Thymus (tissue), 11 donors: ENCODE data around the gene COL4A2. TPM values are rescaled to one million over a fixed set of nuclear protein-coding genes. Genes with fewer than 3 reads are reported as not detected.

Source experiments
- DNase-seq, 9 donors: peaks; one replicate each; pipeline ENCODE4 v3.0.0-alpha.2; 2013; ENCODE audit warnings: low spot score in 9 of 9, low read depth in 6 of 9, missing footprints in 1 of 9
- H3K27ac ChIP-seq, 2 donors: one replicate each; pipeline ENCODE4 v1.5.1; 2013; ENCODE audit warnings: control low read depth in 1 of 2, low read depth in 1 of 2, low read length in 1 of 2, mild to moderate bottlenecking in 1 of 2, moderate library complexity in 1 of 2
- H3K27me3 ChIP-seq, 2 donors: one replicate each; pipeline ENCODE4 v1.5.1; 2013; ENCODE audit warnings: low read length in 1 of 2; ENCODE audit not compliant: control insufficient read depth in 2 of 2, insufficient read depth in 1 of 2
- H3K36me3 ChIP-seq, 2 donors: one replicate each; pipeline ENCODE4 v1.5.1; 2013; ENCODE audit warnings: low read length in 1 of 2, mild to moderate bottlenecking in 1 of 2, moderate library complexity in 1 of 2; ENCODE audit not compliant: control insufficient read depth in 2 of 2, insufficient read depth in 2 of 2
- H3K4me1 ChIP-seq, 2 donors: one replicate each; pipeline ENCODE4 v1.5.1; 2013; ENCODE audit warnings: low read length in 2 of 2; ENCODE audit not compliant: control insufficient read depth in 2 of 2, insufficient read depth in 2 of 2
- H3K4me3 ChIP-seq, 2 donors: one replicate each; pipeline ENCODE4 v1.5.1; 2013; ENCODE audit warnings: low read length in 2 of 2, control low read depth in 1 of 2, mild to moderate bottlenecking in 1 of 2
- H3K9me3 ChIP-seq, 2 donors: one replicate each; pipeline ENCODE4 v1.5.1; 2013; ENCODE audit warnings: low read length in 1 of 2, mild to moderate bottlenecking in 1 of 2; ENCODE audit not compliant: control insufficient read depth in 2 of 2, insufficient read depth in 1 of 2
- WGBS: extraction: QIAGEN DNeasy Blood & Tissue Kit; methylation state at CpG from one replicate; pipeline ENCODE4 v1.1.7; 2013; 5-methylcytosine and 5-hydroxymethylcytosine counted together
- polyA plus RNA-seq: library from polyadenylated mRNA; stranded (reverse); fragments of 200-250 nt; gene quantifications from one replicate; pipeline ENCODE4 v1.2.3, GENCODE V29; 2013
- total RNA-seq: library from RNA; stranded (reverse); fragments of 120-200 nt; gene quantifications from one replicate; pipeline ENCODE4 v1.2.4, GENCODE V29; 2013
- donor health status: healthy.

COL4A2 gene
- total and polyA plus RNA-seq, 2 donors: 47.2 to 63.1 TPM

- 86% methylated on average over 1 of the region's 1 CpG for WGBS
- no peaks in the 10 kb centered on the region for H3K4me1 ChIP-seq
- no peak overlapping the region for H3K4me3 ChIP-seq
- no peaks in the 10 kb centered on the region for H3K9me3 ChIP-seq
- H3K27me3 ChIP-seq: no peaks in the 10 kb centered on the region
- no peak for DNase-seq
- no peaks in the 10 kb centered on the region for H3K36me3 ChIP-seq
- H3K27ac ChIP-seq: no peak overlapping the region
These were observed 43.0 kb downstream of the COL4A2 start for GRCh38 chr13:110350049-110350448.

GRCh38 chr13:110350509-110350908, 43.4 kb downstream of the COL4A2 start:
- Histone ChIP-seq H3K36me3 (no peaks in the 10 kb centered on the region), H3K4me3 (no peak overlapping the region), H3K27ac (no peak overlapping the region), H3K9me3 (no peaks in the 10 kb centered on the region), H3K27me3 (no peaks in the 10 kb centered on the region), H3K4me1 (no peaks in the 10 kb centered on the region)
- WGBS: 78% methylated on average over 3 of the region's 3 CpGs
- no peak for DNase-seq

- Histone ChIP-seq H3K27ac (no peak overlapping the region), H3K27me3 (no peaks in the 10 kb centered on the region), H3K9me3 (no peaks in the 10 kb centered on the region), H3K4me1 (no peaks in the 10 kb centered on the region), H3K4me3 (no peak overlapping the region), H3K36me3 (no peaks in the 10 kb centered on the region)
- no peak for DNase-seq
- 96% methylated on average over 6 of the region's 6 CpGs for WGBS
These were observed 44.7 kb downstream of the COL4A2 start for GRCh38 chr13:110351636-110352420.

- DNase-seq: no peak
- H3K36me3 ChIP-seq: no peaks in the 10 kb centered on the region
- no peaks in the 10 kb centered on the region for H3K27me3 ChIP-seq
- H3K9me3 ChIP-seq: no peaks in the 10 kb centered on the region
- no peak overlapping the region for H3K27ac ChIP-seq
- no peak overlapping the region for H3K4me3 ChIP-seq
- no peaks in the 10 kb centered on the region for H3K4me1 ChIP-seq
- 83% methylated on average over 8 of the region's 8 CpGs for WGBS
These were observed 45.7 kb downstream of the COL4A2 start for GRCh38 chr13:110352735-110353134.

GRCh38 chr13:110353339-110353977, 46.4 kb downstream of the COL4A2 start:
- DNase-seq: no peak
- Histone ChIP-seq H3K9me3 (no peaks in the 10 kb centered on the region), H3K27me3 (no peaks in the 10 kb centered on the region), H3K36me3 (no peaks in the 10 kb centered on the region), H3K4me3 (no peak overlapping the region), H3K4me1 (no peaks in the 10 kb centered on the region), H3K27ac (no peak overlapping the region)
- 97% methylated on average over 13 of the region's 13 CpGs for WGBS

GRCh38 chr13:110354123-110354627, 47.1 kb downstream of the COL4A2 start:
- Histone ChIP-seq H3K36me3 (no peaks in the 10 kb centered on the region), H3K27ac (peak overlapping the region in 1 of 2 donors; percentile 37), H3K9me3 (no peaks in the 10 kb centered on the region), H3K27me3 (no peaks in the 10 kb centered on the region), H3K4me1 (no peaks in the 10 kb centered on the region), H3K4me3 (no peak overlapping the region)
- no peak for DNase-seq
- 90% methylated on average over 6 of the region's 6 CpGs for WGBS

GRCh38 chr13:110354715-110355473, 47.8 kb downstream of the COL4A2 start:
- 84% methylated on average over 5 of the region's 5 CpGs for WGBS
- Histone ChIP-seq H3K4me1 (no peaks in the 10 kb centered on the region), H3K27ac (peak overlapping the region in 1 of 2 donors; percentile 69), H3K36me3 (no peaks in the 10 kb centered on the region), H3K27me3 (no peaks in the 10 kb centered on the region), H3K4me3 (no peak overlapping the region), H3K9me3 (no peaks in the 10 kb centered on the region)
- no peak for DNase-seq

- Histone ChIP-seq H3K27ac (no peak overlapping the region), H3K27me3 (no peaks in the 10 kb centered on the region), H3K9me3 (no peaks in the 10 kb centered on the region), H3K4me1 (peaks cover 0 to 3% of the 10 kb centered on the region in 2 donors), H3K4me3 (no peak overlapping the region), H3K36me3 (no peaks in the 10 kb centered on the region)
- 82% methylated on average over 12 of the region's 12 CpGs for WGBS
- no peak for DNase-seq
These were observed 49.3 kb downstream of the COL4A2 start for GRCh38 chr13:110356362-110356761.

GRCh38 chr13:110358381-110358780, 51.3 kb downstream of the COL4A2 start:
- no peaks in the 10 kb centered on the region for H3K36me3 ChIP-seq
- WGBS: 98% methylated on average over 4 of the region's 4 CpGs
- peaks cover 0 to 2% of the 10 kb centered on the region in 2 donors for H3K27me3 ChIP-seq
- H3K4me3 ChIP-seq: no peak overlapping the region
- no peaks in the 10 kb centered on the region for H3K9me3 ChIP-seq
- peaks cover 0 to 3% of the 10 kb centered on the region in 2 donors for H3K4me1 ChIP-seq
- no peak overlapping the region for H3K27ac ChIP-seq
- no peak for DNase-seq
